Ishikawa (cell line): ENCODE measurements around the gene GID8.

Source experiments
- CEBPB ChIP-seq: IDR thresholded peaks from 2 replicates; pipeline ENCODE4 v1.6.1; 2012
- CREB1 ChIP-seq: IDR thresholded peaks from 2 replicates; pipeline ENCODE4 v1.6.1; 2012; ENCODE audit warnings: low read depth
- EGR1 ChIP-seq: IDR thresholded peaks from 2 replicates; pipeline ENCODE4 v1.6.1; 2012
- EP300 ChIP-seq: IDR thresholded peaks from 2 replicates; pipeline ENCODE4 v1.6.1; 2012; ENCODE audit warnings: borderline replicate concordance
- FOXM1 ChIP-seq: IDR thresholded peaks from 2 replicates; pipeline ENCODE4 v1.6.1; 2012; ENCODE audit warnings: low read depth, borderline replicate concordance
- MAX ChIP-seq: IDR thresholded peaks from 2 replicates; pipeline ENCODE4 v1.6.1; 2012
- NFIC ChIP-seq: IDR thresholded peaks from 2 replicates; pipeline ENCODE4 v1.6.1; 2012
- RAD21 ChIP-seq: IDR thresholded peaks from 2 replicates; pipeline ENCODE4 v1.6.1; 2012; ENCODE audit warnings: low read depth
- TAF1 ChIP-seq: IDR thresholded peaks from 2 replicates; pipeline ENCODE4 v1.6.1; 2012; ENCODE audit warnings: low read depth, mild to moderate bottlenecking
- TCF12 ChIP-seq: IDR thresholded peaks from 2 replicates; pipeline ENCODE4 v1.6.1; 2012; ENCODE audit warnings: low read depth
- TEAD4 ChIP-seq: IDR thresholded peaks from 2 replicates; pipeline ENCODE4 v1.6.1; 2012
- USF1 ChIP-seq: IDR thresholded peaks from 2 replicates; pipeline ENCODE4 v1.6.1; 2012
- YY1 ChIP-seq: IDR thresholded peaks from 2 replicates; pipeline ENCODE4 v1.6.1; 2012; ENCODE audit warnings: low read depth
- ZBTB7A ChIP-seq: IDR thresholded peaks from 2 replicates; pipeline ENCODE4 v1.6.1; 2012; ENCODE audit warnings: low read depth
- TF ChIP-seq, protein P1 (sequence below): IDR thresholded peaks from 2 replicates; pipeline ENCODE4 v1.6.1; 2012; ENCODE audit warnings: low read depth, mild to moderate bottlenecking

Gene GID8

DNA sequence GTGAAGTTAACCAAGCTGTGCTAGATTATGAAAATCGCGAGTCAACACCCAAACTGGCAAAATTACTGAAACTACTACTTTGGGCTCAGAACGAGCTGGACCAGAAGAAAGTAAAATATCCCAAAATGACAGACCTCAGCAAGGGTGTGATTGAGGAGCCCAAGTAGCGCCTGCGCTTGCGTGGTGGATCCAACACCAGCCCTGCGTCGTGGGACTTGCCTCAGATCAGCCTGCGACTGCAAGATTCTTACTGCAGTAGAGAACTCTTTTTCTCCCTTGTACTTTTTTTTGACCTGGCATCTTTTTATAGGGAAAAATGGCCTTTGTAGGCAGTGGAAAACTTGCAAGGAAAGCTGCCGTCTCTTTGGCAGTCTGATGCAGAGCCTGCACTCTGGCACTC, 6.8 kb downstream of the GID8 start:
- TF ChIP-seq FOXM1 (no peak), TEAD4 (no peak), CEBPB (no peak), EGR1 (no peak), CREB1 (no peak), TAF1 (no peak), TCF12 (no peak), RAD21 (no peak), YY1 (no peak), MAX (no peak), NFIC (no peak), EP300 (no peak), ZBTB7A (no peak), USF1 (no peak)
- TF ChIP-seq, protein P1, sequence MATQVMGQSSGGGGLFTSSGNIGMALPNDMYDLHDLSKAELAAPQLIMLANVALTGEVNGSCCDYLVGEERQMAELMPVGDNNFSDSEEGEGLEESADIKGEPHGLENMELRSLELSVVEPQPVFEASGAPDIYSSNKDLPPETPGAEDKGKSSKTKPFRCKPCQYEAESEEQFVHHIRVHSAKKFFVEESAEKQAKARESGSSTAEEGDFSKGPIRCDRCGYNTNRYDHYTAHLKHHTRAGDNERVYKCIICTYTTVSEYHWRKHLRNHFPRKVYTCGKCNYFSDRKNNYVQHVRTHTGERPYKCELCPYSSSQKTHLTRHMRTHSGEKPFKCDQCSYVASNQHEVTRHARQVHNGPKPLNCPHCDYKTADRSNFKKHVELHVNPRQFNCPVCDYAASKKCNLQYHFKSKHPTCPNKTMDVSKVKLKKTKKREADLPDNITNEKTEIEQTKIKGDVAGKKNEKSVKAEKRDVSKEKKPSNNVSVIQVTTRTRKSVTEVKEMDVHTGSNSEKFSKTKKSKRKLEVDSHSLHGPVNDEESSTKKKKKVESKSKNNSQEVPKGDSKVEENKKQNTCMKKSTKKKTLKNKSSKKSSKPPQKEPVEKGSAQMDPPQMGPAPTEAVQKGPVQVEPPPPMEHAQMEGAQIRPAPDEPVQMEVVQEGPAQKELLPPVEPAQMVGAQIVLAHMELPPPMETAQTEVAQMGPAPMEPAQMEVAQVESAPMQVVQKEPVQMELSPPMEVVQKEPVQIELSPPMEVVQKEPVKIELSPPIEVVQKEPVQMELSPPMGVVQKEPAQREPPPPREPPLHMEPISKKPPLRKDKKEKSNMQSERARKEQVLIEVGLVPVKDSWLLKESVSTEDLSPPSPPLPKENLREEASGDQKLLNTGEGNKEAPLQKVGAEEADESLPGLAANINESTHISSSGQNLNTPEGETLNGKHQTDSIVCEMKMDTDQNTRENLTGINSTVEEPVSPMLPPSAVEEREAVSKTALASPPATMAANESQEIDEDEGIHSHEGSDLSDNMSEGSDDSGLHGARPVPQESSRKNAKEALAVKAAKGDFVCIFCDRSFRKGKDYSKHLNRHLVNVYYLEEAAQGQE = no peak

GRCh38 chr20:62945771-62946339, 7.9 kb downstream of the GID8 start:
- TF ChIP-seq USF1 = no peak
- TF ChIP-seq EGR1 = no peak
- TF ChIP-seq, protein P1 = no peak
- no peak for TF ChIP-seq YY1
- no peak for TF ChIP-seq FOXM1
- no peak for TF ChIP-seq MAX
- no peak for TF ChIP-seq RAD21
- no peak for TF ChIP-seq NFIC
- TF ChIP-seq TAF1 = no peak
- no peak for TF ChIP-seq ZBTB7A
- TF ChIP-seq EP300 = no peak
- no peak for TF ChIP-seq TCF12
- no peak for TF ChIP-seq TEAD4
- no peak for TF ChIP-seq CREB1
- TF ChIP-seq CEBPB = no peak

DNA sequence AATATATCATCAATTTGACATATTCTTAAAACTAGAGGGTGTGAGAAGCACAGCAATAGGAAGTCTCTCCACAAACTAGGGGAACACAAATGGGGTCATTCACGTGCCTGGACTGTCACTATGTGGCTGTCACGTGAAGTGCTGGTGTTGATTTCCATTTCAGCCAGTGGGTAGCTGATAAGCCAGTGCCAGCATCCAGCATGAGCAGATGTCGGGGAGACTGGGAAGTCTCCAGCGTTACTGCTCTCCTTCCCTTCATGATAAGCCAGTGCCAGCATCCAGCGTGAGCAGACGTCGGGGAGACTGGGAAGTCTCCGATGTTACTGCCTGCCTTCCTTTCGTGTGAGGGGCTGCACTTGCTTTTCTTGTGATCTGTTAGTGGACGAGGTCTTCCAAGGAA, 9.0 kb downstream of the GID8 start:
- TF ChIP-seq USF1 = no peak
- no peak for TF ChIP-seq ZBTB7A
- no peak for TF ChIP-seq CREB1
- no peak for TF ChIP-seq EP300
- TF ChIP-seq YY1 = no peak
- no peak for TF ChIP-seq CEBPB
- TF ChIP-seq, protein P1 = no peak
- TF ChIP-seq MAX = no peak
